Nephron progenitor cell (in vitro differentiated cells): Measurements from ENCODE around the gene RAB27B.
A peak's percentile ranks its signal among the peaks of the same experiment; 100 is the strongest.
"Not testable (repeated sequence)": the region's sequence is repeated elsewhere in the genome, so short reads cannot be mapped to it uniquely, and the experiment has no call there.

Experiments
- DNase-seq: peaks from one replicate; pipeline ENCODE4 v3.0.0; 2021
- H3K27ac Mint-ChIP-seq: 2 replicates; pipeline ENCODE4 v1.8.0; 2021; ENCODE audit warnings: mild to moderate bottlenecking, moderate library complexity, mixed read lengths
- H3K27me3 Mint-ChIP-seq: 2 replicates; pipeline ENCODE4 v1.8.0; 2021; ENCODE audit warnings: mild to moderate bottlenecking, low read depth, mixed read lengths; ENCODE audit not compliant: poor library complexity
- H3K36me3 Mint-ChIP-seq: 2 replicates; pipeline ENCODE4 v1.8.0; 2021; ENCODE audit warnings: low read depth, mixed read lengths
- H3K4me1 Mint-ChIP-seq: 2 replicates; pipeline ENCODE4 v1.8.0; 2021; ENCODE audit warnings: mixed read lengths
- H3K4me3 Mint-ChIP-seq: 2 replicates; pipeline ENCODE4 v1.8.0; 2021; ENCODE audit warnings: mild to moderate bottlenecking, moderate library complexity, mixed read lengths
- H3K9me3 Mint-ChIP-seq: 2 replicates; pipeline ENCODE4 v1.8.0; 2021; ENCODE audit warnings: mild to moderate bottlenecking, moderate library complexity, mixed read lengths
- TF ChIP-seq, protein P1 (sequence below): fragments of 200-600 bp; sonication (generic); IDR thresholded peaks from 2 replicates; pipeline ENCODE4 v1.5.0; 2021; ENCODE audit warnings: antibody characterized with exemption

The RAB27B gene

DNA sequence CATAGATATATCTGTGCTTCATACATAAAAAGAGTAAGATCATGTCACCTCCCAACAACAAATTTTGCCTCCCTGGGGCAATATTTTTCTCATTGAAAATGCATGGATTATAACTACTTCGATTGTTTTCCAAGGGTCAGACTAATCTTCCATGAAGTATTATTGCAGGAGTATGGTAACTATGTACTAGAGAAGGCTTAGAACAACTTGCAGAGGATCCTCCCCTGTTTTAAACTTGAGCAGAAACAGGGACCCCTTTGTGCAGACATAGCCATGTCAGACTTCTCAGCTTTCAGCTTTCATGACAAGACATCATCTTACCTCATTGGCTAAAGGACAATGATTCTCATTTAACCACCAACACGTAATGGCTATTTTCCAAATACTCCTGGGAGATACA, 13.2 kb upstream of the RAB27B start:
- no peak overlapping the region for H3K27ac Mint-ChIP-seq
- TF ChIP-seq, protein P1, sequence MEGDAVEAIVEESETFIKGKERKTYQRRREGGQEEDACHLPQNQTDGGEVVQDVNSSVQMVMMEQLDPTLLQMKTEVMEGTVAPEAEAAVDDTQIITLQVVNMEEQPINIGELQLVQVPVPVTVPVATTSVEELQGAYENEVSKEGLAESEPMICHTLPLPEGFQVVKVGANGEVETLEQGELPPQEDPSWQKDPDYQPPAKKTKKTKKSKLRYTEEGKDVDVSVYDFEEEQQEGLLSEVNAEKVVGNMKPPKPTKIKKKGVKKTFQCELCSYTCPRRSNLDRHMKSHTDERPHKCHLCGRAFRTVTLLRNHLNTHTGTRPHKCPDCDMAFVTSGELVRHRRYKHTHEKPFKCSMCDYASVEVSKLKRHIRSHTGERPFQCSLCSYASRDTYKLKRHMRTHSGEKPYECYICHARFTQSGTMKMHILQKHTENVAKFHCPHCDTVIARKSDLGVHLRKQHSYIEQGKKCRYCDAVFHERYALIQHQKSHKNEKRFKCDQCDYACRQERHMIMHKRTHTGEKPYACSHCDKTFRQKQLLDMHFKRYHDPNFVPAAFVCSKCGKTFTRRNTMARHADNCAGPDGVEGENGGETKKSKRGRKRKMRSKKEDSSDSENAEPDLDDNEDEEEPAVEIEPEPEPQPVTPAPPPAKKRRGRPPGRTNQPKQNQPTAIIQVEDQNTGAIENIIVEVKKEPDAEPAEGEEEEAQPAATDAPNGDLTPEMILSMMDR: no peak

DNA sequence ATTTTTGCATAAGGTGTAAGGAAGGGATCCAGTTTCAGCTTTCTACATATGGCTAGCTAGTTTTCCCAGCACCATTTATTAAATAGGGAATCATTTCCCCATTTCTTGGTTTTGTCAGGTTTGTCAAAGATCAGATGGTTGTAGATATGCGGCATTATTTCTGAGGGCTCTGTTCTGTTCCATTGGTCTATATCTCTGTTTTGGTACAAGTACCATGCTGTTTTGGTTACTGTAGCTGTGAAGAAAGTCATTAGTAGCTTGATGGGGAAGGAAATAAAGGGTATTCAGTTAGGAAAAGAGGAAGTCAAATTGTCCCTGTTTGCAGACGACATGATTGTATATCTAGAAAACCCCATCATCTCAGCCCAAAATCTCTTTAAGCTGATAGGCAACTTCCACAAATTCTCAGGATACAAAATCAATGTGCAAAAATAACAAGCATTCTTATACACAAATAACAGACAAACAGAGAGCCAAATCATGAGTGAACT, 7.4 kb upstream of the RAB27B start:
- not testable (repeated sequence) for H3K27ac Mint-ChIP-seq, H3K4me1 Mint-ChIP-seq, H3K9me3 Mint-ChIP-seq, H3K4me3 Mint-ChIP-seq, DNase-seq, H3K36me3 Mint-ChIP-seq, H3K27me3 Mint-ChIP-seq

More for the DNA sequence above, 13.2 kb upstream of the RAB27B start:
- no peaks in the 10 kb centered on the region for H3K9me3 Mint-ChIP-seq
- no peaks in the 10 kb centered on the region for H3K27me3 Mint-ChIP-seq
- H3K36me3 Mint-ChIP-seq: no peaks in the 10 kb centered on the region
- DNase-seq: no peak
- no peaks in the 10 kb centered on the region for H3K4me1 Mint-ChIP-seq
- H3K4me3 Mint-ChIP-seq: no peak overlapping the region

DNA sequence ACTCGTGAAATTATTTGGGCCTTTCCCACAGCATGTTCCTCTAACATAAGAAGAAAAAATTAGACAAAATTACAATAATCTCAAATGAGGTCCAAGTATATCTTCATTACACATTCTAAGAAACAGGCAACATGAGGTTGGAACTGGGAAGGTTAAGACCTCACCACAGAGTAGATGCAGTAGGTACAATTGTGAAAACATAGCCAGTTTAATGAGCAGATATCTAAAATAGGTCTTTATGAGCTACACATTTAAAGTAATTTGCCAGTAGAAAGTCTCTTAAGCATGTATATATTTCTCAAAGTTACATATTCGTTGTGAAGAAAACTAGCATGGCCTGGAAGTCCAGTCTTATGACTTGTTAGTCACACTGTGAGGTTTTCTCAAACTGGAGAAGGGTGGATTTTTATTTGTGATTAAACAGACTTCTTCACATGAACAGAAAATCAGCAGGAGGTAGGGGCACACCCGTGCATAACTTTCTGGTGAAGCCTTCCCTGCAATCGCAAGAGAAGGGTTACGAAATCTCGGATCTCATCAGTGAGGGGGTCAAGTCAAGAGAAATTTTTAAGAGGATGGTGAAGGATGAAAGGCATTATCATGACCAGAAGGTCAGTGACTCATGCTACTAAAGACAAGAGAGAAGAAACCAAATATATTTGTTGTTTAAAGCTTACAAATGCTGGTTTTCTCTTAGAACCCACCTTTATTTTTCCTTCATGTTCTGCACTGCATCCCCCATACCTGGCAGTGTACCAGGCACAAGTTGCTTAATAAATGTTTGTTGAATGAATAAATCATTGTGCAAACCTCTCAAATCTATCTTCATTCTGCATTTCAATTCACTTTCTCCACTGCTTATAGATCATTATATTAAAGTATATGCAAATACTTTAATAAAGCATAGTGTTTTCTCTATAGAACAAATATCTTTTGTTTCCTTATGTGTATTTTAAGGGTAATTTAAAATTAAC, 5.1 kb upstream of the RAB27B start:
- no peak for DNase-seq
- H3K4me3 Mint-ChIP-seq: no peak overlapping the region
- TF ChIP-seq, protein P1: no peak
- no peaks in the 10 kb centered on the region for H3K36me3 Mint-ChIP-seq
- H3K9me3 Mint-ChIP-seq: no peaks in the 10 kb centered on the region
- peaks cover 4% of the 10 kb centered on the region for H3K4me1 Mint-ChIP-seq
- peaks cover 2% of the 10 kb centered on the region for H3K27me3 Mint-ChIP-seq
- no peak overlapping the region for H3K27ac Mint-ChIP-seq

DNA sequence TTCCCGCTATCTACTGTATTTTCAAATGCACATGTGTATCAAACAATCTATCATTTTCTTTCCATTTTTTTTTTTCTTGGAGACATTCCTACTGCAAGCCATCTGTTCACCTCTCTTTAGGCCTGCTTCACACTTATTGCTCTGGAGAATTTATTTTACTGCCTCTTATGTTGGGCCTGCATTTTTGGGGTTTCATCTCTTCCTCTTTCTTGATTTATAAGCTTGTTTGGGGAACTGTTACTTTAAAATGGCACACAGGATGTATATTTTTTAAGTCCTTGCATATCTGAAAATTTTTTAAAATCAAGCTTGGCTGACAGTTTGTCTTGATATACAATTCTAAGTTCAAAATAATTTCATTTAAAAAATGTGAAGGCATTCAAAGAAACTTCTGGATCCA, 3.5 kb upstream of the RAB27B start:
- Mint-ChIP-seq H3K27ac (no peak overlapping the region), H3K4me1 (peaks cover 15% of the 10 kb centered on the region), H3K27me3 (peaks cover 2% of the 10 kb centered on the region), H3K9me3 (no peaks in the 10 kb centered on the region), H3K36me3 (no peaks in the 10 kb centered on the region), H3K4me3 (no peak overlapping the region)
- TF ChIP-seq, protein P1: no peak
- no peak for DNase-seq

DNA sequence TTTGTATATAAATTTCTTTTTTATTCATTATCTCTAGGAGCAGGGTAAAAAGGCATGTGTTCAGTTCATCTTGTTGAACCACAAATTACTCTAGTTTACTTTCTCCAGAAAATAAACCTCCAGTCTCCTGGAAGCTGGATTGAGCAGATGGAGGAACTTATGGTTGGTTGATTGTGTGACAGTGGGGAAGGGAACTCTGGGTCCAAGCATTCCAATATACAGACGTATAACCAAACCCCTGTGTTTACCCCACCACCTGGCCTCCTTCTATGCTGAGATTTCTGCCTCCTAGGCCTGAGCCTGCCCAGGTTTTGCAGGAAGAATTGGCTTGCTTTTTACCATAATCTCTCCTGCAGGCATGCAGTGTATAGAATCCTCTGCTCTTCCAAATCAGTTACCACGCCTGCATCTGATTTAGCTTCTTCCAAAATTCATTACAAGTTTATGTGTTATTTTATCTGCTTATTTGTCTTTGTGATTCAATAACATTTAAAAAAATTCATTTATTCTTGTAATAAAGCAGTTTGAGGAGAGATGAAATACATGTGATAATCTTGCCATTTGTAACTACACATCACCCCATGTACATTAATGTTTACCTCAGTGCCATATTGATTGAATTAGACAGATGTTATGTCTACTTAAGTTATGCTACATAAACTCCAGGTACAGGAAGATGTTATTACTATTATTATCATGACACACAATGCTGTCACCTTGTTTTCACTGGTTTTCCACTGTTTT, 2.5 kb upstream of the RAB27B start:
- H3K4me3 Mint-ChIP-seq: no peak overlapping the region
- H3K9me3 Mint-ChIP-seq: no peaks in the 10 kb centered on the region
- H3K36me3 Mint-ChIP-seq: no peaks in the 10 kb centered on the region
- peaks cover 2% of the 10 kb centered on the region for H3K27me3 Mint-ChIP-seq
- peaks cover 15% of the 10 kb centered on the region for H3K4me1 Mint-ChIP-seq
- no peak overlapping the region for H3K27ac Mint-ChIP-seq
- DNase-seq: no peak
- TF ChIP-seq, protein P1: no peak

DNA sequence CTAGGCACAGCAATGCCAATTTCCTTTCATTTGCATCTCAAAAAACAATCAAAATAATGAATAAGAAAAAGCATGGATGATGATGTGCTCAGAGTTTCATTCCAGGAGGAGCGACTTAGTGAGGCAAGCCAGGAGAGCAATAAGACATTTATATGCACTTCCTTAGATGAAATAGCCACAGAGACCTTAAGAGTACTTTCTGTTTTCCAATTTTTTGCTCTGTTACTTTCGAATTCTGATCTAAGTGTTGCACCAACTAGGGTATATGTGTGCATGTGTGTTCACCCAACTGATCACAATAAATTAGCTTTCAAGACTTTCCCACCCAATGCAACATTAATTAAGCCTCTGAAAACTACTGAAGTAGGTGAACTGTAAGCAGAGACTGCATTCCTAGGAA, 709 bp downstream of the RAB27B start:
- TF ChIP-seq, protein P1: no peak

More for the DNA sequence above, 709 bp downstream of the RAB27B start:
- Mint-ChIP-seq H3K27ac (no peak overlapping the region), H3K36me3 (peaks cover 7% of the 10 kb centered on the region), H3K9me3 (peaks cover 16% of the 10 kb centered on the region), H3K4me1 (peaks cover 15% of the 10 kb centered on the region), H3K27me3 (peaks cover 5% of the 10 kb centered on the region), H3K4me3 (peak overlapping the region; percentile 82)
- DNase-seq: no peak
